Neural progenitor cell (in vitro differentiated cells): ENCODE data around the gene FAT2. TPM values are rescaled to one million over a fixed set of nuclear protein-coding genes. Genes with fewer than 3 reads are reported as not detected.

Experiments used
- DNase-seq: peaks from one replicate; pipeline ENCODE4 v3.0.0-alpha.2; 2016; ENCODE audit warnings: low spot score
- H2AFZ ChIP-seq: fragments of 200-600 bp; sonication (generic); replicated peaks from 2 replicates; pipeline ENCODE4 v1.6.1; 2016; ENCODE audit warnings: antibody characterized with exemption
- H3F3A ChIP-seq: fragments of 200-600 bp; sonication (generic); 2 replicates; pipeline ENCODE4 v1.6.1; 2016; ENCODE audit warnings: antibody characterized with exemption, low read depth
- H3K27ac ChIP-seq: fragments of 200-600 bp; sonication (generic); 2 replicates; pipeline ENCODE4 v1.5.1; 2016; ENCODE audit warnings: mild to moderate bottlenecking
- H3K27me3 ChIP-seq: fragments of 200-600 bp; sonication (generic); 2 replicates; pipeline ENCODE4 v1.6.1; 2016; ENCODE audit warnings: mild to moderate bottlenecking, moderate library complexity
- H3K36me3 ChIP-seq: fragments of 200-600 bp; sonication (generic); 2 replicates; pipeline ENCODE4 v1.5.1; 2016
- H3K4me1 ChIP-seq: fragments of 200-600 bp; sonication (generic); 2 replicates; pipeline ENCODE4 v1.6.1; 2016; ENCODE audit warnings: mixed run types
- H3K4me2 ChIP-seq: fragments of 200-600 bp; sonication (generic); 2 replicates; pipeline ENCODE4 v1.6.1; 2016
- H3K4me3 ChIP-seq: fragments of 200-600 bp; sonication (generic); 2 replicates; pipeline ENCODE4 v1.5.1; 2016
- H3K79me2 ChIP-seq: fragments of 200-600 bp; sonication (generic); 2 replicates; pipeline ENCODE4 v1.6.1; 2016; ENCODE audit warnings: low read depth
- H3K9ac ChIP-seq: fragments of 200-600 bp; sonication (generic); 2 replicates; pipeline ENCODE4 v1.6.1; 2016
- H3K9me3 ChIP-seq: fragments of 200-600 bp; sonication (generic); 2 replicates; pipeline ENCODE4 v1.5.1; 2016; ENCODE audit warnings: low read depth
- H4K20me1 ChIP-seq: fragments of 200-600 bp; sonication (generic); 2 replicates; pipeline ENCODE4 v1.6.1; 2016; ENCODE audit warnings: low read depth
- H3K27ac Mint-ChIP-seq: 3 replicates; pipeline ENCODE4 v1.8.0; 2021; ENCODE audit warnings: mixed read lengths
- H3K27me3 Mint-ChIP-seq: 2 replicates; pipeline ENCODE4 v1.8.0; 2022; ENCODE audit warnings: low read depth, mild to moderate bottlenecking, inconsistent platforms, moderate library complexity, mixed read lengths; ENCODE audit not compliant: insufficient read depth
- H3K36me3 Mint-ChIP-seq: 3 replicates; pipeline ENCODE4 v1.8.0; 2021; ENCODE audit warnings: mixed read lengths
- H3K4me1 Mint-ChIP-seq: 3 replicates; pipeline ENCODE4 v1.8.0; 2021; ENCODE audit warnings: mixed read lengths
- H3K4me3 Mint-ChIP-seq: 3 replicates; pipeline ENCODE4 v1.8.0; 2021; ENCODE audit warnings: mild to moderate bottlenecking, moderate library complexity, mixed read lengths
- H3K9me3 Mint-ChIP-seq: 3 replicates; pipeline ENCODE4 v1.8.0; 2020; ENCODE audit warnings: mixed read lengths
- CTCF ChIP-seq: fragments of 200-600 bp; sonication (generic); IDR thresholded peaks from 2 replicates; pipeline ENCODE4 v1.5.1; 2017; ENCODE audit warnings: antibody characterized with exemption, mild to moderate bottlenecking
- EZH2 ChIP-seq: fragments of 200-600 bp; sonication (generic); IDR thresholded peaks from 2 replicates; pipeline ENCODE4 v1.6.1; 2017; ENCODE audit warnings: antibody characterized with exemption, mild to moderate bottlenecking, moderate library complexity
- EZH2phosphoT487 ChIP-seq: fragments of 200-600 bp; sonication (generic); IDR thresholded peaks from 2 replicates; pipeline ENCODE4 v1.6.1; 2017; ENCODE audit warnings: antibody characterized with exemption
- total RNA-seq: library from RNA; depleted of rRNA; stranded (reverse); fragments of >200 nt; gene quantifications from 2 replicates; pipeline ENCODE4 v1.2.3, GENCODE V29; 2015; ENCODE audit warnings: low replicate concordance

The FAT2 gene
- total RNA-seq, 1 donor from 2014 or later, result 0.36 TPM

GRCh38 chr5:151556806-151557205 is 34.3 kb downstream of the FAT2 start:
- H3K9ac ChIP-seq, result no peak overlapping the region
- H3K36me3 ChIP-seq, result no peaks in the 10 kb centered on the region
- Mint-ChIP-seq H3K27me3 (peaks cover 4% of the 10 kb centered on the region), H3K4me1 (no peaks in the 10 kb centered on the region), H3K36me3 (peaks cover 2% of the 10 kb centered on the region), H3K9me3 (no peaks in the 10 kb centered on the region), H3K4me3 (no peak overlapping the region), H3K27ac (no peak overlapping the region)
- H2AFZ ChIP-seq, result no peak overlapping the region
- DNase-seq, result no peak
- no peaks in the 10 kb centered on the region for H3K79me2 ChIP-seq
- TF ChIP-seq EZH2, result no peak
- no peak for TF ChIP-seq EZH2phosphoT487
- no peak for TF ChIP-seq CTCF
- H3F3A ChIP-seq, result peaks cover 3% of the 10 kb centered on the region
- no peaks in the 10 kb centered on the region for H4K20me1 ChIP-seq
- no peak overlapping the region for H3K4me3 ChIP-seq
- no peak overlapping the region for H3K4me2 ChIP-seq
- peaks cover 4% of the 10 kb centered on the region for H3K4me1 ChIP-seq
- no peaks in the 10 kb centered on the region for H3K27me3 ChIP-seq
- H3K27ac ChIP-seq, result no peak overlapping the region
- H3K9me3 ChIP-seq, result no peaks in the 10 kb centered on the region

- H3K36me3 Mint-ChIP-seq, result peaks cover 2% of the 10 kb centered on the region
- DNase-seq, result no peak
- Histone ChIP-seq H3K9me3 (no peaks in the 10 kb centered on the region), H2AFZ (no peak overlapping the region), H3K27ac (no peak overlapping the region), H3K4me1 (no peaks in the 10 kb centered on the region), H3F3A (no peaks in the 10 kb centered on the region), H3K36me3 (no peaks in the 10 kb centered on the region), H3K4me3 (no peak overlapping the region), H3K9ac (no peak overlapping the region), H3K4me2 (no peak overlapping the region), H3K27me3 (no peaks in the 10 kb centered on the region), H3K79me2 (no peaks in the 10 kb centered on the region), H4K20me1 (no peaks in the 10 kb centered on the region)
- peak overlapping the region; percentile 73 for H3K27ac Mint-ChIP-seq
- TF ChIP-seq EZH2phosphoT487 (no peak), CTCF (no peak), EZH2 (no peak)
- H3K27me3 Mint-ChIP-seq, result peaks cover 4% of the 10 kb centered on the region
- H3K9me3 Mint-ChIP-seq, result no peaks in the 10 kb centered on the region
- H3K4me1 Mint-ChIP-seq, result no peaks in the 10 kb centered on the region
- no peak overlapping the region for H3K4me3 Mint-ChIP-seq
These were observed 35.2 kb downstream of the FAT2 start for GRCh38 chr5:151555760-151556576.

- H2AFZ ChIP-seq, result no peak overlapping the region
- Mint-ChIP-seq H3K9me3 (no peaks in the 10 kb centered on the region), H3K4me1 (no peaks in the 10 kb centered on the region), H3K36me3 (peaks cover 2% of the 10 kb centered on the region), H3K27me3 (peaks cover 4% of the 10 kb centered on the region), H3K4me3 (no peak overlapping the region), H3K27ac (no peak overlapping the region)
- H3K27ac ChIP-seq, result no peak overlapping the region
- H3K36me3 ChIP-seq, result no peaks in the 10 kb centered on the region
- DNase-seq, result no peak
- no peak for TF ChIP-seq EZH2phosphoT487
- no peak for TF ChIP-seq CTCF
- no peaks in the 10 kb centered on the region for H3K27me3 ChIP-seq
- no peaks in the 10 kb centered on the region for H3K9me3 ChIP-seq
- H3K79me2 ChIP-seq, result no peaks in the 10 kb centered on the region
- no peaks in the 10 kb centered on the region for H4K20me1 ChIP-seq
- H3F3A ChIP-seq, result no peaks in the 10 kb centered on the region
- H3K4me2 ChIP-seq, result no peak overlapping the region
- H3K9ac ChIP-seq, result no peak overlapping the region
- H3K4me1 ChIP-seq, result no peaks in the 10 kb centered on the region
- H3K4me3 ChIP-seq, result no peak overlapping the region
These were observed 37.4 kb downstream of the FAT2 start for GRCh38 chr5:151553695-151554094.
